Activated naive CD4-positive, alpha-beta T cell treated with Interleukin-2 at 50 U/mL for 16 hours (primary cell): ENCODE data around the gene NPIPB12.
A peak's percentile ranks its signal among the peaks of the same experiment; 100 is the strongest.
"Not testable (repeated sequence)": the region's sequence is repeated elsewhere in the genome, so short reads cannot be mapped to it uniquely, and the experiment has no call there.

ENCODE experiments used
- DNase-seq: peaks from one replicate; pipeline ENCODE4 v3.0.0-alpha.2; 2020

NPIPB12 gene

DNA sequence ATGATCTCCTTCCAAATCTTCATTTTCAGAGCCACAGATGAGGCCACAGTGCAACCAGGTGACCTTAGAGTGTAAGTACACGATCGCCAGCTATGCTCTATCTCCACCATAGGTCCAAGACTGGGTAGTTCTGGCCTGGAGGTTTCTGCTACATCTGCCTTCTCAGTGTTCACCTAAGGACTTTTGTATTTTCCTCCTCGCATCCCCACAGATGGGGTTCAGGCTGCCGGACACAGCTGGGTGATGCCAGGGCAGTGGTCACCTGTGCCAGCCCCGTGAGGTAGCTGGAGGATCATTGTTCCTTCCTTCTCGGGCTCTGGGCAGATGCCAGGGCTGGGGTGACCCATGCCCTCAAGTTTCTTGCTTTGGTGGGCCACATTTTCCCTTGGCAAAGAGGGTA, at the start of gene NPIPB12:
NPIPB12 (minus strand) TSS at position 101 of the 400 bp plus-strand sequence.
- DNase-seq, result not testable (repeated sequence)

DNA sequence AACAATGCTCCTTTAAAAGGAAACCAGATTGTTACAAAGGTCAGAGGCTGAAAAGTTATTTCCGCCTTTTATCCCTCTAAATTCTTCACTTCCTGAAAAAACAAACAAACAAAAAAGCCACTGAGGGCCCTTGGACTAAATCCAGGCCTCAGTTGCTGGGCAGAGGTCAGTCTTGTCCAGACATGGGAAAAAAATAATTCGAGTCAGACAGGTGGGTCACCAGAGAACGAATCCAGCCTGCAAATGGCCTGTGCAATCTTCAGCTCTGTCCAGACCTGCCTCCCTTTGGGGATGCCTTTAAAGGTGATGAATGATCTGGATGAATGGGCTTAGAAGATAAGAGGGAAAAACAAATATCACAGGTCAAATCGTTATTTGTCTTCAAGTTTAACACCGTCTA, 15.3 kb upstream of the NPIPB12 start:
- not testable (repeated sequence) for DNase-seq

DNA sequence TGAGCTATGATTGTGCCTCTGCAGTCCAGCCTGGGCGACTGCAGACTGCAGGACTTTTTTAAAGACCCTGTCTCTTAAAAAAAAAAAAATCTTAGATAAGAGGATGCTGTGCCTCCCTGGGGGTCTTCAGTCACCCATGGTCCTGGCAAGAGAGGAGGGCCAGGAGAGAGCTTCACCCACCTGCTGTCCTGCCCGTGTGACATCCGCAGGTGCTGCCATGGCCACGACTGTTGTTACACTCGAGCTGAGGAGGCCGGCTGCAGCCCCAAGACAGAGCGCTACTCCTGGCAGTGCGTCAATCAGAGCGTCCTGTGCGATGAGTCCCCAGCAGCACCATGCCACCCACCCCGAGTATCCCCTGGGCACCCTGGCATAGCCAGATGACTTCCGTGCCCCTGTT, 23.9 kb downstream of the NPIPB12 start:
- DNase-seq, result not testable (repeated sequence)

DNA sequence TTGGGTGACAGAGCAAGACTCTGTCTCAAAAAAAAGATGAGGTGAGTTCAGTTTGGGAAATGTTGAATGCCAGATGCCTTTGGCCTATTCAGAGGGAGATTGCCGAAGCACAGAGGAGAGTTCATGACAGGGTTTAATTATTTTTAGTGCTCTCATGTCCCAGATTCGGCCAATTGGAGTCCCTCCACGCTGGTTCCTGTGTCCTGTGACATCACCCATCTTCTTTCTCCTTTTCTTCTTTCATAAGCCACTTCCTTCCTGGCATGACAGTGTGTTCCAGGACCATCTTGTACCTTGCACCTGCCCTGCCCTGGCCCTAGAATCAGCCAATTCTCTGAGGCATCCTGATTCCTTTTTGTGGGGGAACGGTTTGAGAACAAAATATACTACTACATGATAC, 34.1 kb downstream of the NPIPB12 start:
- not testable (repeated sequence) for DNase-seq

DNA sequence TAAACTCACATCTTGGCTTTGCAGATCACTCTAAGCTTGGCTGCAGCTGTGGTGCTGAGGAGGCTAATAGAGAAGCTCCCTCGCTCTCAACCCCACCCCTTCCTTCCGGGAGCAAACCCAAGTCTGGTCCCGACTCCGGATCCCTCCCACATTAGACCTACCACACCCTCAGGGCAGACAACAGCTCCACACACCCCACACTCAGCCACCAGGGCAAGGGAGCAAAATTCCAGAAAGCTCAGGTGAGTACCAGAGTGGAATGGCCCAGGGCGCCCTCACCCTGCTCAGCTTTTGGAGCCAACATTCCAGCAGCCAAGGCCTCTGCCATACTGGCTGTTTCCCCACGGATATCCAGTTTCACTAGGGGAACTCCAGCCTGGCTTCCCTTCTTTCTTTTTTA, 36.5 kb downstream of the NPIPB12 start:
- DNase-seq, result peak; percentile 32

DNA sequence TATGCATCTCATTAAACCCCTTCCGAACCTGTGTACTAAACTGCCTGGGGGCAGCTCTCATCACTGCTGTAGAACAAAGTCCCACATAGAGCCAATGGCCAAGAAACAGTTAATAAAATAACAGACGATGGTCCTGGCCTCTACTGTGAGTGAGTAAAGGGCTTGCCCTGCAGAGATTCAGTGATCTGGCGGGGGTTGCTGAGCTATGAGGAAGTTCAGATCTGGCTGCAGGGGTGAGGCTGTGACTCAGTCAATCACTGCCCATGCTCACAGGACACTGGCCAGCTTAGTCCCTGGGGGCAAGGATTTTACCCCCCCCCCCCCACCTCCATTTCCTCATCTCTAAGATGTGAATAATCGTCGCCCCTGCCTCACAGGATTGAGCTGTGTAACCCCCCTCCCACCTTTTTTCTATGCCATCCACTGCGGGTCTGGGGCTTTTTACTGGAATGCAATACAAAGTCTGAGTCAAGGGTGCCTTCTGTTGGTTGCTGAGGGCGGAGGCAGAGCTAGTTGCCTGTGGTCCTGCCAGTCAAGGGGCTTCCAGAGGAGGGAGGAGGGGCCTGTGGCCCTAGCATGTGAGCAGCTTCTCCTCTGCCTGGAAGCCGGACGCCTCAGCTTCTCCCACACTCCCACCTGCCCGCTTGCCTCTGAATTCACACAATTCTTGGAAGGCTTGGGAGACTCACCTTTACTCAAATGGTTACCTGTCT, 38.4 kb downstream of the NPIPB12 start:
- DNase-seq, result not testable (repeated sequence)

DNA sequence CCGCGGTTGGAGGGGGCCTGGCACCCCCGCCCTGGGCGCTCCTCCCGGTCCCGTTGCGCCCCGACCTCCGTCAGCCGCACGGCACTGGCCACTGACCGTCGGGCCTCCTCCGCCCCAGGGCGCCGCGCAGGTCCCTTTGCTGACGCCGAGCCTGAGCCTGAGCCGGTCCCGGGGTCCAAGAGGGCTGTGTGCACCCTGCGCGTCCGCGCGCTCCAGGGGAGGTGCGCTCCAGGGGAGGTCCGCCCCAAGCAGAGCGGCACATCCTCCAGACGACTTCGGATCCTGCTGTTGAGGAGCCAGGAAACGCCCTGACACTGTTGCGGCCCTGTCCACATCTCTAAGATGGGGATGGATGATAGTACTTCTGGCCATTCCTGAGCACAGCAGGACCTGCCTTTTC, 39.3 kb downstream of the NPIPB12 start:
- DNase-seq, result not testable (repeated sequence)

DNA sequence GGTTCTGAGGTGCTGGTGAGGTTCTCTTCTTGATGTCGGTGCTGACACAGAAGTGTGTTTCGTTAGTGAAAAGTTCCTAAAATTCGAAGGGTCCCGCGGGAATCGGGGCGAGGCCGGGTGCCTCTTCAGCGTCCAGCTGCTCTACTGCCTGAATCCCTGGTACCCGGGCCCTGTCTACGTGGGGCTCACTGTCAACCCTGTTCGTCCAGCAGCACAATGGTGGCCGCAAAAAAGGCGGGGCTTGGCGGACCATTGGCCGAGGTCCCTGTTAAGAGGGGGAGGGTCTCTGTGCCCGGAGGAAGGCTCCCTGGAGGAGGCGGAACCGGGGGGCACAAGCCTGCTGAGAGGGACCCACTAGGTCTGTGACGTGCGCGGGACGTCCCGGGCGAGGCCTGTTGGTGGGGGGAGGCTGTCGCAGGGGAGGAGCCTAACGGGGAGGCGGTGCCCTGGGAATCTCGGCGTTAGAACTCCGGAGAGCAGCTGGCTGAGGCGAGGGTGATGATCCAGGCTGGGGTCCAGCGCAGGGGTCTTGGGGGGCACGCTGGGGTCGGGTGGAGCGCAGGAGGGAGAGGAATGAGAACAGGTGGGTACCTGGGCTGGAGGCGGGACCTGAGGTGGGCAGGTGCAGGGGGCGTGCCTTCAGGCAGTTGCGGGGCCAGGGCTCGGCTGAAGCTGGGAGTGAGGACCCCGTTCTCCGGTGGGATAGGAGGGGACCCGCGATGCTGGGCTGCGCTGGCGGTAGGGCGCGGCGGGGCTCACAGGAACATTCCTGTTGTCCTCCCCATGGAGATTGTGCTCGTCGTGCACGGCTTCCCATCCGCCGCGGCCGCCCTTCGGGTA, 40.0 kb downstream of the NPIPB12 start:
- not testable (repeated sequence) for DNase-seq

DNA sequence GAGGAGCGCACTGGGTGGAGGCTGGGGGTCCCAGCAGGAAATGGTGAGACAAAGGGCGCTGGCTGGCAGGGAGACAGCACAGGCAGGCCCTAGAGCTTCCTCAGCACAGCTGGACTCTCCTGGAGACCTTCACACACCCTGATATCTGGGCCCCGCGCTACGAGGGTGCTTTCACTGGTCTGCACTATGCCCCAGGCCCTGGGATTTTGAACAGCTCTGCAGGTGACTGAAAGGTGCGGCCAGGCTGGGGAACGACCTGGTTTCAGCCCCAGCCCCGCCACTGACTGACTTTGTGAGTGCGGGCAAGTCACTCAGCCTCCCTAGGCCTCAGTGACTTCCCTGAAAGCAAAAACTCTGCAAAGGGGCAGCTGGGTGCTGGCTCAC, 45.6 kb downstream of the NPIPB12 start:
- not testable (repeated sequence) for DNase-seq

DNA sequence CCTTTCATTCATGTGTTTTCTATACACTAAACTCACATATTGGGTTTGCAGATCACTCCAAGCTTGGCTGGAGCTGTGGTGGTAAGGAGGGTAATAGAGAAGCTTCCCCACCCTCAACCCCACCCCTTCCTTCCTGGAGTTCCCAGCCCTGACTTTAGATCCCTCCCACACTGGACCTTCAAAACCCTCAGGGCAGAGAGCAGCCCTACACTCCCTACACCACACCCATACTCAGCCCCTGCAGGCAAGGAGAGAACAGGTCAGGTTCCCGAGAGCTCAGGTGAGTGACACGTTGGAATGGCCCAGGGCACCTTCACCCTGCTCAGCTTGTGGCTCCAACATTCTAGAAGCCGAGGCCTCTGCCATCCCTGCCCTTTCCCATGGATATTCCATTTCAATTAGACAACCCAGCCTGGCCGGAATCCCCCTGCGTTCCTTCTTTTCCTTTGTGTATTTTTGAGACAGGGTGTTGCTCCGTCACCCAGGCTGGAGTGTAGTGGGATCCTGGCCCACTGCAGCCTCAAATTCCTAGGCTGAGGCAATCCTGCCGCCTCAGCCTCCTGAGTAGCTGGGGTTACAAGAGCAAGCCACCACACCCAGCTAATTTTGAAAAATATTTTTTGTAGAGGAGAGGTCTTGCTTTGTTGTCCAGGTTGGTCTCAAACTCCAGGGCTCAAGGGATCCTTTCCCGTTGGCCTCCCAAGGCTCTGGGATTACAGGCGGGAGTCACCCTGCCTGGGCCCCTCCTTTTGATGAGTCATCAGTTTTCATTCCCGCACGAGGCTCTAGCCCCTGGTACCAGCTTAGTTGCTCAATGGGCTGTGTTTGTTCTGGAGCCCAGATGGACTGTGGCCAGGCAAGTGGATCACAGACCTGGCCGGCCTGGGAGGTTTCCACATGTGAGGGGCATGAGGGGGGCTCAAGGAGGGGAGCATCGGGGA, 46.2 kb downstream of the NPIPB12 start, which contains the start of gene SULT1A4:
SULT1A4 (plus strand) TSS at position 208 of the 941 bp plus-strand sequence. CDS start 1,473 bp downstream, outside the sequence.
- not testable (repeated sequence) for DNase-seq

DNA sequence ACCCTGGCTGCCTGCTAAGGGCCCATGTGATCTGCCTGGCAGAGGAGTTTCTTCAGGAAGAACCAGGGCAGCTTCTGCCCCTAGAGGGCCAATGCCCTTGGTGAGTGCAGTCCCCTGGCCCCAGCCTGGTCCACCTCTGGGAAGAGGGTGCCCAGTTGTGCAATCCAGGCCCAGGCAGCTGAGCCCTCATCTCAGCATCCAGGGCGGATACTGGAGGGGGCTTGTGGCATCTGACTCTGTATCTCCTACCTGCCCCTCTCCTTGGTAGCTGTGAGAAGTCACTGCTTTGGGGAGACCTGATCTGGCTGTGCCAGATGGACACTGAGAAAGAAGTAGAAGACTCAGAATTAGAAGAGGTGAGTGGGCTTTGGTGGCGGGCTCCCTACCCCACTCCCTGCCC, 48.5 kb downstream of the NPIPB12 start:
- DNase-seq, result not testable (repeated sequence)

DNA sequence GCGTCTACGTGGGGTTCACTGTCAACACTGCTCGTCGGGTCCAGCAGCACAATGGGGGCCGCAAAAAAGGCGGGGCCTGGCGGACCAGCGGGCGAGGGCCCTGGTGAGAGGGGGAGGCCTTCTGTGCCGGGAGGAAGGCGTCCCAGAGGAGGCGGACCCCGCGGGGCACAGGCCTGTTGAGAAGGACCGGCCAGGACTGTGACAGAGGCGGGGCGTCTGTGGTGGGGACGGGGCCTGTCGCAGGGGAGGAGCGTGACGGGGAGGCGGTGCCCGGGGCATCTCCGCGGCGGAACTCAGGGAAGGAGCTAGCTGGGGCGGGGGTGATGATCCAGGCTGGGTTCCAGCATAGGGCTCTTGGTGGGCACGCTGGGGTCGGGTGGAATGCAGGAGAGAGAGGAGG, 51.4 kb downstream of the NPIPB12 start:
- not testable (repeated sequence) for DNase-seq

DNA sequence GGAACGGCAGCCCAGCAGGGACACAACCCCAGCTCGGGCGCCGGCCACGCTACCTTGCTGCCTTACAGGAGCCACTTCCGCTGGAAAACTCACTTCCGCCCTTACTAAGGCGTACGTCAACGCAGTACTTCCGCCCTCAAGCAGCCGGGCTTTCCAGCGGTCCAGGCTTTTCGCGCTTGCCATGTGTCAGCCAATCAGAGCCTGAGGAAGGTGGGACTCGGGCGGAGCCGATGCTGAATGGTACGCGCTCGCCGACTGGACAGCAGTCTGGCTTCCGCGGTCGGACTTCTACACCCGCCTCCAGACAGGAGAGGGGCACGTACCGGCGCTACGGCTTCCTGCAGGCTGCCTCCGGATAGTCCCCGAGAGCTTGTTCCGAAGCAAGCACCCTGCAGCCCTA, 51.9 kb downstream of the NPIPB12 start, which contains the start of the genes BOLA2 and SLX1B:
BOLA2 (minus strand) TSS at position 83 of the 400 bp plus-strand sequence. CDS start 98 bp downstream, outside the sequence.
SLX1B (plus strand) TSS at position 265 of the 400 bp plus-strand sequence.
- DNase-seq, result not testable (repeated sequence)

DNA sequence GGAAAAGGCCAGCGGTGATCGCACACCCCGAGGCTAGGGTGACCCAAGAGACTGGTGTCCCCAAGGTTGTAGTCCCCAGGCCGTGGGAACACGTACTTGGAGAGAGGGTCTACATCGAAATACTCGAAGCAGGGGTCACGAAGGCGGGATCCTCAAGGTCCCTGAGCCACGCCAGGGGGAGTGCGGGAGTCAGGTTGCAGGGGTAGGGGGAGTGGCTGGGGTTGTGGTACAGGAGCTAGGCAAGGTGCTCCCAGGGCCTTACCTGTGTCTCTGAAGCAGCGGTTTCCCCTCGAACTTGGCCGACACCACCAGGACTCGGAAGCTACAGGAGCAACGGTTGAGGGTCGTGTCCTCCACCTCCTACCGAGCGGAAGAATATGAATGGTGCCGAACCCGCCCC, 52.5 kb downstream of the NPIPB12 start:
- not testable (repeated sequence) for DNase-seq
